B cell (primary cell): ENCODE measurements around the gene FMN1. TPM values are rescaled to one million over a fixed set of nuclear protein-coding genes. Genes with fewer than 3 reads are reported as not detected.

Source experiments
- ATAC-seq: fragments of 200-7000 bp; cut with Tn5 transposase; one replicate; pipeline ENCODE4 v1.10.0; 2021; ENCODE audit warnings: low read depth, mild to moderate bottlenecking, moderate number of reproducible peaks, moderate library complexity
- CTCF ChIA-PET: fragments of 350-600 bp; sonication (Branson Sonifier 250); formaldehyde crosslinking; loops from one replicate; lab custom pipeline; 2021; ENCODE audit warnings: antibody characterized with exemption, inconsistent platforms; lab: Charles Lee
- POLR2A ChIA-PET: fragments of 350-600 bp; sonication (Branson Sonifier 250); formaldehyde crosslinking; loops from one replicate; lab custom pipeline; 2021; ENCODE audit warnings: antibody characterized with exemption; lab: Charles Lee
- DNase-seq: peaks from one replicate; pipeline ENCODE4 v3.0.0; 2013
- H2AFZ ChIP-seq: 2 replicates; pipeline ENCODE4 v1.6.1; 2012; ENCODE audit warnings: mild to moderate bottlenecking, low read depth, low read length; ENCODE audit not compliant: insufficient read depth, poor library complexity, severe bottlenecking
- H3K27ac ChIP-seq, 2 donors: 1 replicate in 1 of 2; 2 replicates in 1 of 2; pipeline ENCODE4 v1.5.1; 2012 to 2013; ENCODE audit warnings: low read length in 2 of 2, mild to moderate bottlenecking in 2 of 2, moderate library complexity in 1 of 2
- H3K27me3 ChIP-seq, 4 experiments: fragments of 200-600 bp in 1 of 4; sonication (generic) in 1 of 4; replicated peaks in 1 of 4; 1 replicate in 2 of 4; 2 replicates in 2 of 4; pipeline versions ENCODE4 v1.6.1 to v1.7.0; 2013 to 2016; ENCODE audit warnings: low read length in 3 of 4, mild to moderate bottlenecking in 2 of 4, mixed read lengths in 1 of 4, moderate library complexity in 1 of 4; ENCODE audit not compliant: insufficient read depth in 4 of 4, control insufficient read depth in 3 of 4; ENCODE audit errors: control extremely low read depth in 1 of 4
- H3K36me3 ChIP-seq, 2 experiments: replicated peaks in 1 of 2; 1 replicate in 1 of 2; 2 replicates in 1 of 2; pipeline versions ENCODE4 v1.6.1 to v1.7.1; 2013; ENCODE audit warnings: low read length in 1 of 2; ENCODE audit not compliant: insufficient read depth in 2 of 2, control insufficient read depth in 1 of 2; ENCODE audit errors: control extremely low read depth in 1 of 2, extremely low read depth in 1 of 2
- H3K4me1 ChIP-seq, 2 donors: fragments of 200-600 bp in 1 of 2; sonication (generic) in 1 of 2; 1 replicate in 1 of 2; 2 replicates in 1 of 2; pipeline versions ENCODE4 v1.5.1 to v1.6.1; 2013 to 2017; ENCODE audit warnings: low read length in 2 of 2; ENCODE audit not compliant: control insufficient read depth in 2 of 2, insufficient read depth in 2 of 2
- H3K4me2 ChIP-seq: replicated peaks from 2 replicates; pipeline ENCODE3; 2012; ENCODE audit warnings: mild to moderate bottlenecking, low read depth, low read length; ENCODE audit not compliant: poor library complexity, severe bottlenecking
- H3K4me3 ChIP-seq, 5 experiments: fragments of 200-600 bp in 1 of 5; sonication (generic) in 1 of 5; 1 replicate in 3 of 5; 2 replicates in 2 of 5; pipeline versions ENCODE4 v1.5.1 to v1.7.0; 2011 to 2016; ENCODE audit warnings: low read length in 4 of 5, mild to moderate bottlenecking in 4 of 5, low read depth in 2 of 5, control low read depth in 1 of 5, moderate library complexity in 1 of 5; ENCODE audit not compliant: insufficient read depth in 1 of 5; ENCODE audit errors: control extremely low read depth in 1 of 5, extremely low read depth in 1 of 5
- H3K79me2 ChIP-seq: fragments of 200-600 bp; sonication (generic); one replicate; pipeline ENCODE4 v1.6.0; 2016; ENCODE audit warnings: low read length; ENCODE audit not compliant: control insufficient read depth, insufficient read depth
- H3K9ac ChIP-seq: fragments of 200-600 bp; sonication (generic); 2 replicates; pipeline ENCODE4 v1.6.1; 2017; ENCODE audit warnings: mild to moderate bottlenecking, low read length, moderate library complexity
- H3K9me3 ChIP-seq, 3 donors: one replicate each; pipeline versions ENCODE4 v1.6.1 to v1.7.1; 2013; ENCODE audit warnings: low read length in 2 of 3; ENCODE audit not compliant: control insufficient read depth in 2 of 3, insufficient read depth in 1 of 3; ENCODE audit errors: control extremely low read depth in 1 of 3
- H4K20me1 ChIP-seq: 2 replicates; pipeline ENCODE4 v1.6.0; 2012; ENCODE audit warnings: mild to moderate bottlenecking, low read length; ENCODE audit not compliant: insufficient read depth, control insufficient read depth, poor library complexity, severe bottlenecking
- H3K27ac Mint-ChIP-seq: one replicate; pipeline ENCODE4 v1.8.0; 2021; ENCODE audit warnings: mixed read lengths
- H3K27me3 Mint-ChIP-seq: one replicate; pipeline ENCODE4 v1.8.0; 2021; ENCODE audit warnings: mixed read lengths
- H3K4me1 Mint-ChIP-seq: one replicate; pipeline ENCODE4 v1.8.0; 2021; ENCODE audit warnings: mixed read lengths
- H3K4me3 Mint-ChIP-seq: one replicate; pipeline ENCODE4 v1.8.0; 2021; ENCODE audit warnings: mixed read lengths
- H3K9me3 Mint-ChIP-seq: one replicate; pipeline ENCODE4 v1.8.0; 2022; ENCODE audit warnings: mixed read lengths; ENCODE audit not compliant: insufficient read depth
- EZH2 ChIP-seq: IDR thresholded peaks from 2 replicates; pipeline ENCODE4 v1.6.1; 2012; ENCODE audit warnings: borderline replicate concordance, low read depth, mild to moderate bottlenecking, moderate library complexity, low read length; ENCODE audit not compliant: insufficient read depth, poor library complexity, severe bottlenecking
- WGBS: methylation state at CpG from one replicate; pipeline ENCODE4 v1.1.5; 2013; ENCODE audit warnings: missing lambda C conversion rate; ENCODE audit not compliant: insufficient coverage; 5-methylcytosine and 5-hydroxymethylcytosine counted together
- intact Hi-C: fragments of 100-400 bp; cut with micrococcal nuclease; formaldehyde crosslinking; loops from one replicate; pipeline ENCODE4 v1.10.0; 2022
- polyA plus RNA-seq: library from polyadenylated mRNA; depleted of rRNA; stranded (reverse); fragments of >200 nt; gene quantifications from 2 replicates; pipeline ENCODE4 v1.2.3, GENCODE V29; 2012
- total RNA-seq, 2 donors: library from RNA; stranded (reverse); fragments of 120-200 nt in 1 of 2; gene quantifications; 1 replicate in 1 of 2; 2 replicates in 1 of 2; pipeline versions ENCODE4 v1.2.3 to v1.2.4, GENCODE V29; 2013 to 2022
- TF ChIP-seq, protein P1 (sequence below): fragments of 200-600 bp; IDR thresholded peaks from one replicate; pipeline ENCODE4 v1.8.0; 2022; ENCODE audit warnings: antibody characterized with exemption, mild to moderate bottlenecking

Gene FMN1
- total and polyA plus RNA-seq, 2 donors (not counting 1 experiment from before 2014, with no cell fraction given): 0.21 to 0.96 TPM

GRCh38 chr15:33119273-33119672 lies 75.2 kb downstream of the FMN1 start:
- TF ChIP-seq, protein P1, sequence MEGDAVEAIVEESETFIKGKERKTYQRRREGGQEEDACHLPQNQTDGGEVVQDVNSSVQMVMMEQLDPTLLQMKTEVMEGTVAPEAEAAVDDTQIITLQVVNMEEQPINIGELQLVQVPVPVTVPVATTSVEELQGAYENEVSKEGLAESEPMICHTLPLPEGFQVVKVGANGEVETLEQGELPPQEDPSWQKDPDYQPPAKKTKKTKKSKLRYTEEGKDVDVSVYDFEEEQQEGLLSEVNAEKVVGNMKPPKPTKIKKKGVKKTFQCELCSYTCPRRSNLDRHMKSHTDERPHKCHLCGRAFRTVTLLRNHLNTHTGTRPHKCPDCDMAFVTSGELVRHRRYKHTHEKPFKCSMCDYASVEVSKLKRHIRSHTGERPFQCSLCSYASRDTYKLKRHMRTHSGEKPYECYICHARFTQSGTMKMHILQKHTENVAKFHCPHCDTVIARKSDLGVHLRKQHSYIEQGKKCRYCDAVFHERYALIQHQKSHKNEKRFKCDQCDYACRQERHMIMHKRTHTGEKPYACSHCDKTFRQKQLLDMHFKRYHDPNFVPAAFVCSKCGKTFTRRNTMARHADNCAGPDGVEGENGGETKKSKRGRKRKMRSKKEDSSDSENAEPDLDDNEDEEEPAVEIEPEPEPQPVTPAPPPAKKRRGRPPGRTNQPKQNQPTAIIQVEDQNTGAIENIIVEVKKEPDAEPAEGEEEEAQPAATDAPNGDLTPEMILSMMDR: no peak
- no peak for TF ChIP-seq EZH2
- POLR2A ChIA-PET: no interaction called here
- H3K4me3 Mint-ChIP-seq: no peak overlapping the region
- intact Hi-C loops: no loop called here
- H3K4me1 Mint-ChIP-seq: no peaks in the 10 kb centered on the region
- Histone ChIP-seq H3K9me3 (peaks cover 0 to 1% (median 0%) of the 10 kb centered on the region in 3 donors), H3K9ac (no peak overlapping the region), H3K27me3 (peaks cover 0 to 4% (median 0%) of the 10 kb centered on the region in 4 experiments), H3K4me1 (no peaks in the 10 kb centered on the region), H3K36me3 (no peaks in the 10 kb centered on the region), H3K4me2 (no peak overlapping the region), H3K79me2 (no peaks in the 10 kb centered on the region), H2AFZ (no peak overlapping the region), H3K27ac (no peak overlapping the region), H3K4me3 (no peak overlapping the region), H4K20me1 (no peaks in the 10 kb centered on the region)
- no peak for ATAC-seq
- no peak for DNase-seq
- WGBS: 95% methylated on average over 6 of the region's 6 CpGs
- no peak overlapping the region for H3K27ac Mint-ChIP-seq
- no peaks in the 10 kb centered on the region for H3K9me3 Mint-ChIP-seq
- CTCF ChIA-PET: interaction anchor here (0.5 kb wide), 1 partner anchor 37 kb away, joined by 3 read pairs; no protein-coding TSS in a partner anchor
- H3K27me3 Mint-ChIP-seq: peaks cover 14% of the 10 kb centered on the region

GRCh38 chr15:33116198-33116597 lies 78.3 kb downstream of the FMN1 start:
- Histone ChIP-seq H3K36me3 (no peaks in the 10 kb centered on the region), H2AFZ (no peak overlapping the region), H3K4me1 (no peaks in the 10 kb centered on the region), H3K4me3 (no peak overlapping the region), H3K27ac (no peak overlapping the region), H3K4me2 (no peak overlapping the region), H4K20me1 (no peaks in the 10 kb centered on the region), H3K9ac (no peak overlapping the region), H3K9me3 (no peaks in the 10 kb centered on the region), H3K27me3 (peaks cover 0 to 4% (median 0%) of the 10 kb centered on the region in 4 experiments), H3K79me2 (no peaks in the 10 kb centered on the region)
- H3K27ac Mint-ChIP-seq: no peak overlapping the region
- H3K9me3 Mint-ChIP-seq: no peaks in the 10 kb centered on the region
- intact Hi-C loops: no loop called here
- DNase-seq (no peak), ATAC-seq (no peak)
- WGBS: 82% methylated on average over 6 of the region's 8 CpGs
- no peak overlapping the region for H3K4me3 Mint-ChIP-seq
- no peak for TF ChIP-seq EZH2
- TF ChIP-seq, protein P1: no peak
- no peaks in the 10 kb centered on the region for H3K4me1 Mint-ChIP-seq
- CTCF ChIA-PET: no interaction called here
- H3K27me3 Mint-ChIP-seq: peaks cover 14% of the 10 kb centered on the region
- POLR2A ChIA-PET: no interaction called here
